ENCODE data around the gene GIMAP6. TPM values are rescaled to one million over a fixed set of nuclear protein-coding genes. Genes with fewer than 3 reads are reported as not detected.
"Not testable (repeated sequence)": the region's sequence is repeated elsewhere in the genome, so short reads cannot be mapped to it uniquely, and the experiment has no call there.

Gene GIMAP6
- 61.7 TPM for total RNA-seq
- long read RNA-seq, transcript GIMAP6-201 (3 exons, 3,440 nt), result major isoform, 74 of 160 reads
- long read RNA-seq, transcript GIMAP6-202 (3 exons, 876 nt), result minor isoform, 46 of 160 reads
- long read RNA-seq, partial matches to known transcripts, result 0 of 160 reads
- long read RNA-seq, other reads (novel, unspliced or antisense), result 40 of 160 reads

DNA sequence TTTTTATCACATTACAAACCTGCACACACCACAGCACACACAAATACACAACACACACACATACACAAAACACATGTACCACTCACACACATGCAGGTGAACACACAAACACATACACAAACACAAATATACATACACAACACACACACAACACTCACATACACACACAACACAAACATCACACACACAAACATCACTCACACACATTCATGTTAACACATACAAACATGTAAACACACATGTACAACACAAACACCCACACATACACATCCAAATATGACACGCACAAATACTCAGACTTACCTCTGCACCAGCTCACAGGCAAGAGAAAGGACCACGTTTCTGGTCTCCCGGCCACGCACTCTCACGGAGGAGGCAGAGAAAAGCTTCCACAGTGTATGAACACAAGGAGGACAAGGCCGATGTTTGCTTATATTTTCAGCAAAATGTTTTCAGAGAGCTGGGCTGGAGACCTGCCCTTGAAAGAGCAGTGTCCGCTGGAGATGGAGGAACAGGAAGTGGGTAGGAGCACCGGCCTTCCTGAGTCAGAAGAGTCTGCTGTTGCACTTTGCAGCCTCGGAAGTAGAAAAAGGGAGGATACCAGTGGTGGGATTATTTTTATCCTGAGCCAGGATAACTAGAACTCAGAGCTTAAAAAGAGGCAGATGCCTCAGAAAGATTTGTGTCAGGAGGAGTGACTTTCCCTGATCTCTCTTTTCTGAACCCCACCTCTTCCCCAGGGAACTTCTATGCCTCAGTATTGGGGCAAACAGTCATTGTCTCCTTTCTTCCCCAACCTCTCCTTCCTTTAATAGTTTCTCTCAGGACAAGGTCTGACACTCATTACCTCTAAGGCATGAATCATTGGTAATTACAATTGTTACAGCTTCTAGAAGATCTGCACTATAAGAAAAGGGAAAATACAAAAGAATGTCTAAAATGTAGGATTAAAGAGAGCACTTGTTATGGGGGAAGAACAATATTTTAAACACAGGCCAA lies at the start of gene GIMAP6:
TSS of gene GIMAP6 (minus strand) at position 520 of the 999 bp plus-strand sequence. CDS start 2,243 bp downstream, outside the sequence.
- H3K4me1 ChIP-seq, result peaks cover 20% of the 10 kb centered on the region
- TF ChIP-seq, protein P1, sequence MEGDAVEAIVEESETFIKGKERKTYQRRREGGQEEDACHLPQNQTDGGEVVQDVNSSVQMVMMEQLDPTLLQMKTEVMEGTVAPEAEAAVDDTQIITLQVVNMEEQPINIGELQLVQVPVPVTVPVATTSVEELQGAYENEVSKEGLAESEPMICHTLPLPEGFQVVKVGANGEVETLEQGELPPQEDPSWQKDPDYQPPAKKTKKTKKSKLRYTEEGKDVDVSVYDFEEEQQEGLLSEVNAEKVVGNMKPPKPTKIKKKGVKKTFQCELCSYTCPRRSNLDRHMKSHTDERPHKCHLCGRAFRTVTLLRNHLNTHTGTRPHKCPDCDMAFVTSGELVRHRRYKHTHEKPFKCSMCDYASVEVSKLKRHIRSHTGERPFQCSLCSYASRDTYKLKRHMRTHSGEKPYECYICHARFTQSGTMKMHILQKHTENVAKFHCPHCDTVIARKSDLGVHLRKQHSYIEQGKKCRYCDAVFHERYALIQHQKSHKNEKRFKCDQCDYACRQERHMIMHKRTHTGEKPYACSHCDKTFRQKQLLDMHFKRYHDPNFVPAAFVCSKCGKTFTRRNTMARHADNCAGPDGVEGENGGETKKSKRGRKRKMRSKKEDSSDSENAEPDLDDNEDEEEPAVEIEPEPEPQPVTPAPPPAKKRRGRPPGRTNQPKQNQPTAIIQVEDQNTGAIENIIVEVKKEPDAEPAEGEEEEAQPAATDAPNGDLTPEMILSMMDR (IDR thresholded peaks at IDR 0.05), result no peak
- ATAC-seq, result peak; percentile 76
- no peaks in the 10 kb centered on the region for H3K27me3 ChIP-seq
- intact Hi-C loops (cut with DNase I), result loop anchor here (10.0 kb wide), 1 partner anchor 113 kb away; no protein-coding TSS in a partner anchor
- no peak for DNase-seq
- H3K4me3 ChIP-seq, result peak within 1 kb of the TSS; percentile 58
- H3K9me3 ChIP-seq, result no peaks in the 10 kb centered on the region
- H3K36me3 ChIP-seq, result peaks cover 10% of the 10 kb centered on the region
- H3K27ac ChIP-seq, result peak within 1 kb of the TSS; percentile 86

GRCh38 chr7:150680364-150680763 lies 48.2 kb upstream of the GIMAP6 start:
- H3K36me3 ChIP-seq; H3K4me3 ChIP-seq; H3K9me3 ChIP-seq; H3K27ac ChIP-seq; ATAC-seq; DNase-seq; H3K27me3 ChIP-seq; intact Hi-C loops (cut with DNase I): not testable (repeated sequence)
- peaks cover 23% of the 10 kb centered on the region for H3K4me1 ChIP-seq

- H3K4me3 ChIP-seq; H3K9me3 ChIP-seq; H3K36me3 ChIP-seq; intact Hi-C loops (cut with DNase I); DNase-seq; H3K27me3 ChIP-seq; ATAC-seq: not testable (repeated sequence)
- peaks cover 13% of the 10 kb centered on the region for H3K4me1 ChIP-seq
- H3K27ac ChIP-seq, result peak overlapping the region; percentile 77
Observed at GRCh38 chr7:150678601-150679000, 46.4 kb upstream of the GIMAP6 start.

GRCh38 chr7:150676854-150677253 lies 44.7 kb upstream of the GIMAP6 start:
- H3K4me3 ChIP-seq; intact Hi-C loops (cut with DNase I); H3K36me3 ChIP-seq; H3K9me3 ChIP-seq; H3K27me3 ChIP-seq; DNase-seq: not testable (repeated sequence)
- H3K4me1 ChIP-seq, result peaks cover 13% of the 10 kb centered on the region
- peak overlapping the region; percentile 77 for H3K27ac ChIP-seq
- peak; percentile 59 for ATAC-seq

DNA sequence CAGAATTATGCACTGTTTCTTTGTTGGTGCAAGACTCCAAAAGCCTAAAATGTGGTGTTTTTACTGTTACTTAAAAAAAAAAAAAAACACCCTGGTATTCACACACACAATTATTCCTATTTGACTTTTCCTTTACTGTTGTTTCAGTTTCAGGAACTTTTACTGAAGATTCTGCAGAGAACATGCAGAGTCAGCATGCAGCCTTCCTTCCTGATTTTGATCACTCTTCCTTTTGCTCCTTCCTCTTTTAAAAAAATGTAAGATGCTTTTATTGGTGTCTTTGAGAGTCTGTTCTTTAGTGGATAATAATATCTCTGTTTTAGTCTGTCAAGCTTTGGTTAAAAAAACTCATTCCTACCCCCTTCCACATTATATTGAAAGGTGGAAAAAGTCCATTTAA lies 44.1 kb upstream of the GIMAP6 start:
- Histone ChIP-seq H3K27ac (peak overlapping the region; percentile 77), H3K4me1 (peaks cover 13% of the 10 kb centered on the region)
- H3K27me3 ChIP-seq; H3K9me3 ChIP-seq; H3K4me3 ChIP-seq; H3K36me3 ChIP-seq; intact Hi-C loops (cut with DNase I); DNase-seq: not testable (repeated sequence)
- peak; percentile 53 for ATAC-seq

GRCh38 chr7:150675714-150676113 lies 43.5 kb upstream of the GIMAP6 start:
- ATAC-seq, result no peak
- no peaks in the 10 kb centered on the region for H3K36me3 ChIP-seq
- DNase-seq, result no peak
- TF ChIP-seq, protein P1 (IDR thresholded peaks at IDR 0.05), result no peak
- no peak overlapping the region for H3K4me3 ChIP-seq
- no peaks in the 10 kb centered on the region for H3K9me3 ChIP-seq
- intact Hi-C loops (cut with DNase I), result no loop called here
- peak overlapping the region; percentile 77 for H3K27ac ChIP-seq
- H3K4me1 ChIP-seq, result peaks cover 13% of the 10 kb centered on the region
- no peaks in the 10 kb centered on the region for H3K27me3 ChIP-seq

- H3K9me3 ChIP-seq; H3K4me3 ChIP-seq; H3K36me3 ChIP-seq; ATAC-seq; DNase-seq; H3K27ac ChIP-seq; intact Hi-C loops (cut with DNase I); H3K27me3 ChIP-seq: not testable (repeated sequence)
- peaks cover 13% of the 10 kb centered on the region for H3K4me1 ChIP-seq
Observed at GRCh38 chr7:150671798-150672585, 39.8 kb upstream of the GIMAP6 start.

Data from upper lobe of right lung (tissue), 1 donor.